Measurements from ENCODE around the gene ITGAE.

DNA sequence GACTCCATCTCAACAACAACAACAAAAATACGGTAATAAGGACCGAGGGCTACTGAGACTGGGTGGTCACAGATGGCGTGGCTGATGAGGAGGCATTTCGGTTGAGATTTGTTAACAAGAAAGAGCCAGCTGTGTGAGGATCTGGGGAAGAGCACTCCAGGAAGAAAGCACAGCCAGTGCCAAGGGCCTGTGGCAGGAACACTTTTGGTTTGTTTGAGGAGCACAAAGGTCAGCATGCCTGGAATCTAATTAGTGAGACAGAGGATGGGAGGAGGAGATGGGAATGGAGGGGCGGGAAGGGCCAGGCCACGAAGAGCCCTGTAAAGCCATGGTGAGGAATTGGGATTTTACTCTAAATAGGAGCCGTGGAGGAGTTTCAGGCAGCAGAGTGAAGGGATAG, 52.4 kb downstream of the ITGAE start:
- TF ChIP-seq POLR2A (IDR thresholded peaks at IDR 0.05), result no peak
- TF ChIP-seq, protein P1, sequence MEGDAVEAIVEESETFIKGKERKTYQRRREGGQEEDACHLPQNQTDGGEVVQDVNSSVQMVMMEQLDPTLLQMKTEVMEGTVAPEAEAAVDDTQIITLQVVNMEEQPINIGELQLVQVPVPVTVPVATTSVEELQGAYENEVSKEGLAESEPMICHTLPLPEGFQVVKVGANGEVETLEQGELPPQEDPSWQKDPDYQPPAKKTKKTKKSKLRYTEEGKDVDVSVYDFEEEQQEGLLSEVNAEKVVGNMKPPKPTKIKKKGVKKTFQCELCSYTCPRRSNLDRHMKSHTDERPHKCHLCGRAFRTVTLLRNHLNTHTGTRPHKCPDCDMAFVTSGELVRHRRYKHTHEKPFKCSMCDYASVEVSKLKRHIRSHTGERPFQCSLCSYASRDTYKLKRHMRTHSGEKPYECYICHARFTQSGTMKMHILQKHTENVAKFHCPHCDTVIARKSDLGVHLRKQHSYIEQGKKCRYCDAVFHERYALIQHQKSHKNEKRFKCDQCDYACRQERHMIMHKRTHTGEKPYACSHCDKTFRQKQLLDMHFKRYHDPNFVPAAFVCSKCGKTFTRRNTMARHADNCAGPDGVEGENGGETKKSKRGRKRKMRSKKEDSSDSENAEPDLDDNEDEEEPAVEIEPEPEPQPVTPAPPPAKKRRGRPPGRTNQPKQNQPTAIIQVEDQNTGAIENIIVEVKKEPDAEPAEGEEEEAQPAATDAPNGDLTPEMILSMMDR (IDR thresholded peaks at IDR 0.05), result no peak
